NCI-H2081 treated with DMSO at 0.1 percent for 48 hours (cell line): ENCODE measurements around the gene IGFN1.

Source experiments
- DNase-seq: peaks from one replicate; lab custom pipeline; 2025; lab: John Stamatoyannopoulos, UW

Gene IGFN1

GRCh38 chr1:201266774-201267173 lies 76.2 kb downstream of the IGFN1 start:
- DNase-seq = no peak

- DNase-seq = no peak
Measured at GRCh38 chr1:201267481-201268229, 77.0 kb downstream of the IGFN1 start.

GRCh38 chr1:201268604-201269151 lies 78.1 kb downstream of the IGFN1 start:
- DNase-seq = no peak

GRCh38 chr1:201269281-201269680 lies 78.7 kb downstream of the IGFN1 start:
- no peak for DNase-seq

GRCh38 chr1:201269900-201270410 lies 79.3 kb downstream of the IGFN1 start:
- no peak for DNase-seq

GRCh38 chr1:201270616-201271390 lies 80.2 kb downstream of the IGFN1 start:
- DNase-seq = no peak

- no peak for DNase-seq
Measured at GRCh38 chr1:201272799-201273198, 82.2 kb downstream of the IGFN1 start.

- no peak for DNase-seq
Measured at GRCh38 chr1:201274616-201275252, 84.1 kb downstream of the IGFN1 start.

GRCh38 chr1:201275253-201275666 lies 84.6 kb downstream of the IGFN1 start:
- no peak for DNase-seq

GRCh38 chr1:201276891-201277290 lies 86.3 kb downstream of the IGFN1 start:
- DNase-seq = no peak

GRCh38 chr1:201277441-201277840 lies 86.8 kb downstream of the IGFN1 start:
- no peak for DNase-seq
